GM23248 (cell line): ENCODE data around the gene METTL8. TPM values are rescaled to one million over a fixed set of nuclear protein-coding genes. Genes with fewer than 3 reads are reported as not detected.

Experiments used
- DNase-seq: peaks from one replicate; pipeline ENCODE4 v3.0.0-alpha.2; 2015
- H2AFZ ChIP-seq: fragments of 200-600 bp; sonication (generic); 2 replicates; pipeline ENCODE4 v1.6.1; 2016; ENCODE audit warnings: antibody characterized with exemption
- H3F3A ChIP-seq: fragments of 200-600 bp; sonication (generic); 2 replicates; pipeline ENCODE4 v1.6.1; 2016; ENCODE audit warnings: mild to moderate bottlenecking, antibody characterized with exemption, mixed run types; ENCODE audit not compliant: insufficient read depth
- H3K27ac ChIP-seq: fragments of 200-600 bp; sonication (generic); 2 replicates; pipeline ENCODE4 v1.5.1; 2016; ENCODE audit warnings: mild to moderate bottlenecking
- H3K27me3 ChIP-seq: fragments of 200-600 bp; sonication (generic); replicated peaks from 2 replicates; pipeline ENCODE4 v1.6.1; 2016; ENCODE audit warnings: mild to moderate bottlenecking; ENCODE audit not compliant: insufficient read depth
- H3K36me3 ChIP-seq: fragments of 200-600 bp; sonication (generic); 2 replicates; pipeline ENCODE4 v1.6.1; 2016; ENCODE audit warnings: low read depth, mild to moderate bottlenecking
- H3K4me1 ChIP-seq: fragments of 200-600 bp; sonication (generic); 2 replicates; pipeline ENCODE4 v1.6.1; 2016; ENCODE audit warnings: mild to moderate bottlenecking; ENCODE audit not compliant: insufficient read depth
- H3K4me2 ChIP-seq: fragments of 200-600 bp; sonication (generic); one replicate; pipeline ENCODE4 v1.6.1; 2016; ENCODE audit warnings: mild to moderate bottlenecking; ENCODE audit not compliant: unreplicated experiment
- H3K4me3 ChIP-seq: fragments of 200-600 bp; sonication (generic); 2 replicates; pipeline ENCODE4 v1.5.1; 2016; ENCODE audit warnings: mild to moderate bottlenecking
- H3K79me2 ChIP-seq: fragments of 200-600 bp; sonication (generic); 2 replicates; pipeline ENCODE4 v1.6.1; 2016; ENCODE audit warnings: mild to moderate bottlenecking; ENCODE audit not compliant: insufficient read depth
- H3K9ac ChIP-seq: fragments of 200-600 bp; sonication (generic); 2 replicates; pipeline ENCODE4 v1.6.1; 2016; ENCODE audit warnings: mild to moderate bottlenecking
- H3K9me2 ChIP-seq: fragments of 200-600 bp; sonication (generic); 2 replicates; pipeline ENCODE4 v1.6.1; 2016; ENCODE audit warnings: mixed run types, mild to moderate bottlenecking, moderate library complexity; ENCODE audit not compliant: insufficient read depth
- H3K9me3 ChIP-seq: fragments of 200-600 bp; sonication (generic); one replicate; pipeline ENCODE4 v1.6.1; 2017; ENCODE audit warnings: low read depth
- H4K20me1 ChIP-seq: fragments of 200-600 bp; sonication (generic); 2 replicates; pipeline ENCODE4 v1.6.0; 2016; ENCODE audit not compliant: insufficient read depth
- EZH2 ChIP-seq: fragments of 200-600 bp; sonication (generic); IDR thresholded peaks from 2 replicates; pipeline ENCODE4 v1.6.1; 2018; ENCODE audit warnings: antibody characterized with exemption, mild to moderate bottlenecking; ENCODE audit not compliant: insufficient read depth, poor library complexity, severe bottlenecking
- EZH2phosphoT487 ChIP-seq: fragments of 200-600 bp; sonication (generic); IDR thresholded peaks from 2 replicates; pipeline ENCODE4 v1.6.1; 2018; ENCODE audit warnings: antibody characterized with exemption, moderate library complexity, mild to moderate bottlenecking, low read depth; ENCODE audit not compliant: insufficient read depth
- WGBS, 2 experiments: methylation state at CpG; one replicate each; pipeline ENCODE4 v1.1.6; 2015 to 2017; ENCODE audit warnings: low lambda C conversion rate in 2 of 2, low coverage in 1 of 2; ENCODE audit errors: missing lambda C conversion rate in 2 of 2; 5-methylcytosine and 5-hydroxymethylcytosine counted together
- in situ Hi-C: fragments of 300-500 bp; cut with MboI; formaldehyde crosslinking; loops from 2 replicates; pipeline ENCODE4 v1.15.0; 2020
- polyA plus RNA-seq: library from polyadenylated mRNA; unstranded; fragments of >200 nt; fragmentation: Nextera tagmentation; extraction: Ambion mirVana; gene quantifications from 2 replicates; pipeline ENCODE4 v1.2.1, GENCODE V29; 2016
- total RNA-seq: library from RNA; depleted of rRNA; stranded (reverse); fragments of >200 nt; shearing (Covaris generic); gene quantifications from 2 replicates; pipeline ENCODE4 v1.2.3, GENCODE V29; 2014

METTL8 gene
- total and polyA plus RNA-seq, 2 experiments from 2014 or later = 27.2 to 38.5 TPM

GRCh38 chr2:171401947-171402346 is 31.8 kb downstream of the METTL8 start:
- Histone ChIP-seq H3K36me3 (no peaks in the 10 kb centered on the region), H3K79me2 (peaks cover 35% of the 10 kb centered on the region), H3K27ac (no peak overlapping the region), H3K9me3 (no peaks in the 10 kb centered on the region), H4K20me1 (no peaks in the 10 kb centered on the region), H3K4me2 (no peak overlapping the region), H2AFZ (no peak overlapping the region), H3K9ac (no peak overlapping the region), H3K4me3 (no peak overlapping the region), H3K4me1 (peaks cover 20% of the 10 kb centered on the region), H3K27me3 (no peaks in the 10 kb centered on the region), H3K9me2 (no peaks in the 10 kb centered on the region), H3F3A (no peaks in the 10 kb centered on the region)
- in situ Hi-C loops = loop anchor here (25.0 kb wide), 1 partner anchor 240 kb away; the partner anchor contains the start of gene TLK1
- 97 to 100% methylated on average over 1 of the region's 1 CpG for WGBS, 2 experiments
- TF ChIP-seq EZH2 (no peak), EZH2phosphoT487 (no peak)
- DNase-seq = no peak

- H4K20me1 ChIP-seq = no peaks in the 10 kb centered on the region
- no peak for DNase-seq
- H3K4me1 ChIP-seq = peaks cover 25% of the 10 kb centered on the region
- WGBS, 2 experiments = 98 to 100% methylated on average over 3 of the region's 3 CpGs
- no peaks in the 10 kb centered on the region for H3K9me2 ChIP-seq
- H3K79me2 ChIP-seq = peaks cover 34% of the 10 kb centered on the region
- no peaks in the 10 kb centered on the region for H3F3A ChIP-seq
- H3K27me3 ChIP-seq = no peaks in the 10 kb centered on the region
- H2AFZ ChIP-seq = no peak overlapping the region
- TF ChIP-seq EZH2phosphoT487 (no peak), EZH2 (no peak)
- no peaks in the 10 kb centered on the region for H3K36me3 ChIP-seq
- no peak overlapping the region for H3K4me2 ChIP-seq
- in situ Hi-C loops = loop anchor here (25.0 kb wide), 1 partner anchor 238 kb away; the partner anchor contains the start of gene TLK1
- H3K4me3 ChIP-seq = no peak overlapping the region
- no peak overlapping the region for H3K9ac ChIP-seq
- H3K9me3 ChIP-seq = no peaks in the 10 kb centered on the region
- H3K27ac ChIP-seq = no peak overlapping the region
Observed at GRCh38 chr2:171400395-171400794, 33.4 kb downstream of the METTL8 start.

GRCh38 chr2:171399292-171399691 is 34.5 kb downstream of the METTL8 start:
- Histone ChIP-seq H3K4me1 (peaks cover 18% of the 10 kb centered on the region), H3K4me2 (no peak overlapping the region), H3K4me3 (no peak overlapping the region), H2AFZ (no peak overlapping the region), H4K20me1 (no peaks in the 10 kb centered on the region), H3K9me2 (no peaks in the 10 kb centered on the region), H3K36me3 (no peaks in the 10 kb centered on the region), H3K9ac (no peak overlapping the region), H3K79me2 (peaks cover 34% of the 10 kb centered on the region), H3K9me3 (no peaks in the 10 kb centered on the region), H3K27me3 (no peaks in the 10 kb centered on the region), H3F3A (no peaks in the 10 kb centered on the region), H3K27ac (no peak overlapping the region)
- no peak for DNase-seq
- no peak for TF ChIP-seq EZH2phosphoT487
- no peak for TF ChIP-seq EZH2
- in situ Hi-C loops = no loop called here

GRCh38 chr2:171394164-171394740 is 39.5 kb downstream of the METTL8 start:
- no peaks in the 10 kb centered on the region for H4K20me1 ChIP-seq
- no peaks in the 10 kb centered on the region for H3K36me3 ChIP-seq
- peaks cover 23% of the 10 kb centered on the region for H3K4me1 ChIP-seq
- H3F3A ChIP-seq = peaks cover 13% of the 10 kb centered on the region
- WGBS, 2 experiments = 91 to 100% methylated on average over 1 of the region's 1 CpG
- H3K27ac ChIP-seq = no peak overlapping the region
- H2AFZ ChIP-seq = no peak overlapping the region
- H3K4me2 ChIP-seq = no peak overlapping the region
- no peak overlapping the region for H3K4me3 ChIP-seq
- H3K9ac ChIP-seq = no peak overlapping the region
- in situ Hi-C loops = no loop called here
- no peak for DNase-seq
- TF ChIP-seq EZH2 (no peak), EZH2phosphoT487 (no peak)
- no peaks in the 10 kb centered on the region for H3K9me2 ChIP-seq
- peaks cover 15% of the 10 kb centered on the region; the same call in 1 of the 2 replicates for H3K79me2 ChIP-seq
- no peaks in the 10 kb centered on the region for H3K27me3 ChIP-seq
- H3K9me3 ChIP-seq = no peaks in the 10 kb centered on the region
